OCI-LY3 (cell line): Measurements from ENCODE around the gene SHMT2.

Source experiments
- CTCF ChIP-seq: fragments of 200-600, 300-600 bp; sonication (generic); IDR thresholded peaks from 2 replicates; pipeline ENCODE4 v1.5.1; 2014; ENCODE audit warnings: antibody characterized with exemption, low read length, low read depth
- EZH2phosphoT487 ChIP-seq: fragments of 200-600 bp; shearing (Covaris generic); IDR thresholded peaks from 2 replicates; pipeline ENCODE4 v1.6.1; 2018; ENCODE audit warnings: antibody characterized with exemption, mixed run types, low read depth

- TF ChIP-seq CTCF (no peak), EZH2phosphoT487 (no peak)
Measured at GRCh38 chr12:57201219-57201618, 28.3 kb upstream of the SHMT2 start.
